ENCODE measurements around the gene PRKG1.
"Not testable (repeated sequence)": the region's sequence is repeated elsewhere in the genome, so short reads cannot be mapped to it uniquely, and the experiment has no call there.

Gene PRKG1

DNA sequence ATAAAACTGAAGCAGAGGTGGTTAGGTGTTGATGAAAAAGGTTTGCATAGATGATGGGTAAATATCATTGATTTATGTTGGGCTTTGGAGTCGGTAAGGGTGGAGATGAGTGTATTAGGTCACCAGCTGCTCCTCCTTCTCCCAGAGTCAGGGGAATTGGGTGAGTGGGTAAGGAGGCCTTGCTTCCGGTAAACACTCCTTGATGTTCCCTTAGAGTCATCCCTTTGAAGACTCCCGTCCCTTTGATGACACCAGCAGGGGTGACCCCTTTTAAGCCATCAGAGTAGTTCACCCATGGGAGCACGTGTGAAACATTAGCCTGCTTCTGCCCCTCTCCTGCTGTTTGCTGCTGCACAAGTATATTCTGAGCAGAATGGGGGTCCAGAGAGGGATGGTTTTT lies 1147.6 kb downstream of the PRKG1 start:
- Mint-ChIP-seq H3K4me1 (no peaks in the 10 kb centered on the region), H3K27me3 (no peaks in the 10 kb centered on the region)
- ATAC-seq: no peak

DNA sequence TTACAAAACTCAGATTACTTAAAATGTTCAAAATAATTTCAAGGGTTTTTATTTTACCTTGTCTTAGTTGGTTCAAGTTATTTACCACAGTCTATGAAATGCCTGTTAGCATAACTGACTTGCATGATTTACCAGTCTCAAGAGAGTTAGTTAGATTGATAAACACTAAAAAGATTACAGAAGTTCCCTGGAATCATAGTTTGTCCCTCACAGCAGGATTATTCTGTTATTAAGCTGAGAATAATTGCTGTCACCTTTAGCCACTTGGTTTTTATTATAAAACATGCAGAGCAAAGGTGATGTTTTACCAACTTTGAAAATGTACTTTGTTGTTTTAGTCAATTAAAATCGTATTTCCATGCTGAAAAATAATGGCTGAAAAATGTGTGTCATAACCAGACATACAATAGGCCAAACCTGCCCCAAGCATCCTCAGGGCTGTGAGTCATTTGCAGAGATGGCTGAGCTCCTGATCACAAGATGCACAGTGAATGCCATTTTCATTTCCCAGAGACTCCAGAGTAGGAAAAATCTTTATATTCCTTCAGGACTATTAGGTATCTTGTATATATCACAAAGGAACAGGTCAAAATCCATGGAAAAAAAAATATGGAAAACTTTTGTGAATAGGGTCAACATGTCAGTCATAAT lies 1152.0 kb downstream of the PRKG1 start:
- no peak for ATAC-seq
- H3K27me3 Mint-ChIP-seq: peaks cover 6% of the 10 kb centered on the region

More for the DNA sequence above, 1147.6 kb downstream of the PRKG1 start:
- DNase-seq: no peak
- H3K9me3 Mint-ChIP-seq: no peaks in the 10 kb centered on the region
- no peak overlapping the region for H3K4me3 Mint-ChIP-seq
- H3K27ac Mint-ChIP-seq: no peak overlapping the region

DNA sequence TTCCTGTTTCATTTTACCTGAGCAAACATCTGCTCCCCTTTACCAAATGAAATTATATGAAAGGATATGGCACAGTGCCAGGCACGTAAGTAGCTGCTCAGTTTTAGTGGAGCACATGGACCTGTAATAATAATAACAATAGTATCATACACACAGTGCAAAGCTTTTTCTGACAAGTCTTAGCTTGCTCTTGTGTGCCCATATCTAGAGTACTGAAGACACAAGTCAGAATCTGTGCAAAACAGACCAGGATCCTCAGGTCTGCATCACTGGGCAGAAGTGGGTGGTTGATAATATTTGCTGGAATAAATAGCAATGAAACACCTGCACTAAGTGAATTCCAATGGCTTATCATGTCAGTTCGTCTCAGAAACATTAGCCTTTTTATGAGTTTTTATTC lies 1154.3 kb downstream of the PRKG1 start:
- peaks cover 5% of the 10 kb centered on the region for H3K4me1 Mint-ChIP-seq
- no peak overlapping the region for H3K4me3 Mint-ChIP-seq
- DNase-seq: no peak
- H3K9me3 Mint-ChIP-seq: no peaks in the 10 kb centered on the region
- H3K27ac Mint-ChIP-seq: no peak overlapping the region
- ATAC-seq: no peak
- H3K27me3 Mint-ChIP-seq: peaks cover 18% of the 10 kb centered on the region

More for the DNA sequence above, 1152.0 kb downstream of the PRKG1 start:
- Mint-ChIP-seq H3K4me3 (no peak overlapping the region), H3K9me3 (no peaks in the 10 kb centered on the region), H3K4me1 (no peaks in the 10 kb centered on the region), H3K27ac (no peak overlapping the region)
- no peak for DNase-seq

- no peaks in the 10 kb centered on the region for H3K9me3 Mint-ChIP-seq
- ATAC-seq: no peak
- no peak overlapping the region for H3K4me3 Mint-ChIP-seq
- H3K27me3 Mint-ChIP-seq: peaks cover 18% of the 10 kb centered on the region
- H3K27ac Mint-ChIP-seq: no peak overlapping the region
- DNase-seq: no peak
- H3K4me1 Mint-ChIP-seq: peaks cover 5% of the 10 kb centered on the region
Observed at GRCh38 chr10:52229291-52229931, 1155.1 kb downstream of the PRKG1 start.

DNA sequence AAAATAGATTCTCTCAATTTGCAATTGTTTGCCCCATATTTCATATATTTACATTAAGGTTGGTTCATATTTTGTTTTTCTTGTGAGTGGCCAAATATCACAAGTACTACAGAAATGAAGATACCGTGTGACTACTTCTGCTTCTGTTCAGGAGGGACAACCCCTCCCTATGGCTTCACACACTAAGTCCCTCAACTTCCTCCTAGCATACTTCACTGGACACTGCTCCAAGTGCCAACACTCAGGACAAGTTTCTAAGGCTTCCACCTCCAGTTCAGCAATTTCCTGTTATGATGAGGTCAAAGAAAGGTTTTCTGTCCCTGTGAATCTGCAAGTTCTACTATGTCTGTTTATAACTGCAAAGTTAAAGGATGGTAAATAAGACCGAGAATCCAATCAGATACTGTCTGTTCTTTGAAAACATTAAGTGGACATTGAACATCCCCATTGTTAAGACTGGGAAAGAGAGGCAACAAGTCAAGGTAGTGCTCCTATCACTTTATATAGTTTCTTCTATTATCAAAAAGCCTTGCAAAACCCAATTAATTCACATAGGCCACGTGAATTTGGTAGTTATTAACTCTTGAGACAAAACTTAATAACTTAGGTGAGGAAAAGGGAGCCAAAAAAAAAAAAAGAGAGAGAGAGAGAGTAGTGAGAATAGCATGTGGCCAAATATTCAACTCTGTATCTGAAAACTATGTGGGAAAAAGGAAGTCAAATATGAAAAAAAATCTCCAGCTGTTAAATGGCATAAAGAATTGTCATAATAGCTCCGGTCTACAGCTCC lies 1158.5 kb downstream of the PRKG1 start:
- ATAC-seq: no peak
- no peak for DNase-seq
- Mint-ChIP-seq H3K4me1 (peaks cover 5% of the 10 kb centered on the region), H3K27me3 (peaks cover 18% of the 10 kb centered on the region), H3K4me3 (peak overlapping the region; percentile 36 to 49), H3K27ac (no peak overlapping the region), H3K9me3 (no peaks in the 10 kb centered on the region)

DNA sequence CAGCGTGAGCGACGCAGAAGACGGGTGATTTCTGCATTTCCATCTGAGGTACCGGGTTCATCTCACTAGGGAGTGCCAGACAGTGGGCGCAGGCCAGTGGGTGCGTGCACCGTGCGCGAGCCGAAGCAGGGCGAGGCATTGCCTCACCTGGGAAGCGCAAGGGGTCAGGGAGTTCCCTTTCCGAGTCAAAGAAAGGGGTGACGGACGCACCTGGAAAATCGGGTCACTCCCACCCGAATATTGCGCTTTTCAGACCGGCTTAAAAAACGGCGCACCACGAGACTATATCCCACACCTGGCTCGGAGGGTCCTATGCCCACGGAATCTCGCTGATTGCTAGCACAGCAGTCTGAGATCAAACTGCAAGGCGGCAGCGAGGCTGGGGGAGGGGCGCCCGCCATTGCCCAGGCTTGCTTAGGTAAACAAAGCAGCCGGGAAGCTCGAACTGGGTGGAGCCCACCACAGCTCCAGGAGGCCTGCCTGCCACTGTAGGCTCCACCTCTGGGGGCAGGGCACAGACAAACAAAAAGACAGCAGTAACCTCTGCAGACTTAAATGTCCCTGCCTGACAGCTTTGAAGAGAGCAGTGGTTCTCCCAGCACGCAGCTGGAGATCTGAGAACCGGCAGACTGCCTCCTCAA lies 1159.2 kb downstream of the PRKG1 start:
- not testable (repeated sequence) for DNase-seq, ATAC-seq, H3K4me1 Mint-ChIP-seq, H3K27ac Mint-ChIP-seq, H3K9me3 Mint-ChIP-seq
- H3K4me3 Mint-ChIP-seq: peak overlapping the region; percentile 36 to 49
- H3K27me3 Mint-ChIP-seq: peaks cover 18% of the 10 kb centered on the region

GRCh38 chr10:52239771-52240170 lies 1165.5 kb downstream of the PRKG1 start:
- Mint-ChIP-seq H3K4me1 (no peaks in the 10 kb centered on the region), H3K9me3 (no peaks in the 10 kb centered on the region)

DNA sequence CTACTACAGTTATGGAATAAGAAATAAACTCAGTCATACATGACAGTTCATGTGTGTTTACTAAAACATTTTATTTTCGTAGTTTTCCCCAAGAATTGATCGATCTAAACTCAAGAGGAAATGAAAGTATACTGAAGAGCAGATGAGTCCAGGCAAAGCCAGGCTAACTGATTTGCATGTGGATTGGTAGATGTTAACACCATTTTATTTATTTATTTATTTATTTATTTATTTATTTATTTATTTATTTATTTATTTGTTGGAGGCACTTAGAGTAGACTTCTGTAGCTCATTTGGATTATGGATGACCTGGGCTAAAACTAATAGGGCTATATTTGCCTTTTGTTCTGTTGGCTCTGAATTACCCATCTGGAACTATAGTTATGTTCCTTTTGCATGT lies 1171.3 kb downstream of the PRKG1 start:
- no peaks in the 10 kb centered on the region for H3K4me1 Mint-ChIP-seq
- no peak for ATAC-seq
- no peaks in the 10 kb centered on the region for H3K27me3 Mint-ChIP-seq
- H3K27ac Mint-ChIP-seq: no peak overlapping the region
- no peak for DNase-seq
- no peak overlapping the region for H3K4me3 Mint-ChIP-seq
- H3K9me3 Mint-ChIP-seq: no peaks in the 10 kb centered on the region

More at GRCh38 chr10:52239771-52240170, 1165.5 kb downstream of the PRKG1 start:
- no peak overlapping the region for H3K27ac Mint-ChIP-seq
- DNase-seq (no peak), ATAC-seq (no peak)
- H3K27me3 Mint-ChIP-seq: no peaks in the 10 kb centered on the region
- no peak overlapping the region for H3K4me3 Mint-ChIP-seq

GRCh38 chr10:52247929-52248328 lies 1173.6 kb downstream of the PRKG1 start:
- not testable (repeated sequence) for H3K27me3 Mint-ChIP-seq, H3K4me3 Mint-ChIP-seq, H3K4me1 Mint-ChIP-seq, H3K27ac Mint-ChIP-seq, DNase-seq, H3K9me3 Mint-ChIP-seq, ATAC-seq

DNA sequence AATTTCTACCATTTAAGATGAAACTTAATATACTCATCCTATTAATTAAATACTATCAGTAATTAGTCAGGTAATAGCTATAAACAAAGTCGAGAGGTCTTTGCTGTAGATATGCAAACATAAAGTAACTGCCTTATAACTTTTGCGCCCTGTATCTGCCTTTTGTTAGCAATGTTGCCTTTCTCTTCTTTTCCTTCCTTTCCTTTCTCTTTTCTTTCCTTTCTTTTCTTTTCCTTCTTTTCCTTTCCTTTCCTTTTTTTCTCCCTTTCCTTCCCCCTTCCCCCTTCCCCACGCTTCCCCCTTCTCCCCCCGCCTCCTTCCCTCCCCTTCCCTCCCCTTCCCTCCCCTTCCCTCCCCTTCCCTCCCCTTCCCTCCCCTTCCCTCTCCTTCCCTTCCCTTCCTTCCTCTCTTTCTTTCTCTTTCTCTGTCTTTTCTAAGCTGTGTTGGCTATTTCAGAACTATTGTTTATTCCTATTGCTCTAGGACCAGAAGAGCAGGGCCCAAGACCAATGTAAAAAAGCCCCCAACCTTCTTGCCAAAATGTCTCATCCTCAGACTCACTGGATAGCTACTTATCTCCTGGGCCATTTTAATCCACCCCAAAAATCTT lies 1174.5 kb downstream of the PRKG1 start:
- H3K4me3 Mint-ChIP-seq: no peak overlapping the region
- ATAC-seq (no peak), DNase-seq (no peak)
- H3K27ac Mint-ChIP-seq: no peak overlapping the region
- H3K4me1 Mint-ChIP-seq: no peaks in the 10 kb centered on the region
- no peaks in the 10 kb centered on the region for H3K9me3 Mint-ChIP-seq
- no peaks in the 10 kb centered on the region for H3K27me3 Mint-ChIP-seq

DNA sequence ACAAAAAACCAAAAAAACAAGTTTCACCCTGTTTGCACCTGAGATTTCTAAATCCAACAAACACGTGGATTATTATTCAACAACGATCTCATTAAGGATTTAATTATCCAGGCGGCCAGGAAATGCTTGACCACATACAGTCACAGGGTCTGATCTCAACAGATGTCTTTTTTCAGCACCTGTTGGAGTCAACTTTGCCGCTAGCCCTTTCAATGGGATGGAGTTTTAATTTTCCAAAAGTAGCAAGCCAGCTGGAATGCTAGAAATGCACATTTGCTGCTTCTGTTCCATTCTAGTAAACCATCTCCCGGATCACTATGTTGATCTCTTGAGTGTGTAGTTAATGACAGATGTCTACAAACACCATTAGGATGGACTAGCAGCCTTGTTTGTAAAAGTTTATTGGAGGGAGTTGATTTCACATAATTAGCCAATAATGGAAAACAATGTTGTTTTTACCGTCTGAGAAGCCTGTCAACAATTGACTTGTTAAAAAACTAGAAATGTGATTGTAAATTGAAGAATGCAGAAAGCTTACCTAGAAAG lies 1175.6 kb downstream of the PRKG1 start:
- Mint-ChIP-seq H3K27me3 (no peaks in the 10 kb centered on the region), H3K4me1 (no peaks in the 10 kb centered on the region), H3K9me3 (no peaks in the 10 kb centered on the region), H3K27ac (no peak overlapping the region), H3K4me3 (no peak overlapping the region)
- no peak for ATAC-seq
- no peak for DNase-seq

DNA sequence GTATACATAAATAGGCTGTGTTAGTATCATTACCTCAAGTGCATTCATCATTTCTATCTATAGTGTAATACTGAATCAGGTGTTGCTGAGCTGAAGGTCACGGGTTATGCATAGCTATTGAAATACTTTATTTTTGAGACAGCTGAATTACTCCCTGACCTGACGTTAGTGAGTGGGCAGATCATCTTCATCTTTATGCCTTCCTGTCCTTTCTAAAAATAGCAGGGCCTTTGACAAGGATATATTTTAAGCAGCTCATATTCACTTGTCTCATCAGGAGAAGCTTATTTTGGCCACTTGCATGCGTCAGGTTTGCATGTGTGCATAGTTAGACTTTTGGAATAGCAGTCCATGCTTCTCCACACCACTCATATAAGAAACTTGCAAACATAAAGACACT lies 1176.2 kb downstream of the PRKG1 start:
- Mint-ChIP-seq H3K4me1 (no peaks in the 10 kb centered on the region), H3K9me3 (no peaks in the 10 kb centered on the region), H3K4me3 (no peak overlapping the region), H3K27ac (no peak overlapping the region), H3K27me3 (no peaks in the 10 kb centered on the region)
- DNase-seq: no peak
- ATAC-seq: no peak

DNA sequence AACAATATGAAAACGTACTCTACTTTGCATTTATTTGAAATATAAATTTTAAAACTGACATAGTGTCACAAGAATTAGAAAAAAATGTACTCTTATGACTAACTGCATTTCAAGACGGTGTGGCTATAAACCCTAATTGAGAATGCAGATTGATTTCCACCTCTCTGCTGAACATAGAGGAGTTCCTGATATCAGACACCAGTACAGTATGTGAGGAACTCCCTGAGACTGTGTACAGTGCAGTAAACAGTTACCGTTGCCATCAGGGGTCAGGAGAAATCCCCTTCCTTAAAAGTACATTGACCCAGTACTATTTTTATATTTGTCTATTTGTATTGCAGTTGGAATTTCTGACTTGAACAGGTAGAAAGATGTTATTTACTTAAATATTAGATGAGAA lies 1178.0 kb downstream of the PRKG1 start:
- H3K4me1 Mint-ChIP-seq: no peaks in the 10 kb centered on the region
- H3K4me3 Mint-ChIP-seq: no peak overlapping the region
- no peak overlapping the region for H3K27ac Mint-ChIP-seq
- H3K27me3 Mint-ChIP-seq: no peaks in the 10 kb centered on the region
- DNase-seq: no peak
- no peak for ATAC-seq
- no peaks in the 10 kb centered on the region for H3K9me3 Mint-ChIP-seq

GRCh38 chr10:52256832-52257691 lies 1182.8 kb downstream of the PRKG1 start:
- DNase-seq (no peak), ATAC-seq (no peak)
- H3K27ac Mint-ChIP-seq: no peak overlapping the region
- no peak overlapping the region for H3K4me3 Mint-ChIP-seq
- no peaks in the 10 kb centered on the region for H3K4me1 Mint-ChIP-seq
- H3K9me3 Mint-ChIP-seq: no peaks in the 10 kb centered on the region
- no peaks in the 10 kb centered on the region for H3K27me3 Mint-ChIP-seq

Data from stimulated activated naive CD8-positive, alpha-beta T cell treated with anti-CD3 and anti-CD28 coated beads, Interleukin-15, amount 100 ng/mL, for 72 hours (primary cell).